CD4-positive, alpha-beta T cell (primary cell): ENCODE measurements around the gene RBM8A. TPM values are rescaled to one million over a fixed set of nuclear protein-coding genes. Genes with fewer than 3 reads are reported as not detected.

Experiments used
- ATAC-seq: fragments of 200-7000 bp; cut with Tn5 transposase; one replicate; pipeline ENCODE4 v1.10.0; 2022; ENCODE audit warnings: mild to moderate bottlenecking; ENCODE audit not compliant: poor library complexity
- CTCF ChIA-PET: fragments of 350-600 bp; sonication (Branson Sonifier 250); formaldehyde crosslinking; loops from one replicate; lab custom pipeline; 2021; ENCODE audit warnings: antibody characterized with exemption, inconsistent platforms; lab: Charles Lee
- POLR2A ChIA-PET: fragments of 350-600 bp; sonication (Branson Sonifier 250); formaldehyde crosslinking; loops from one replicate; lab custom pipeline; 2021; ENCODE audit warnings: antibody characterized with exemption, inconsistent platforms; lab: Charles Lee
- DNase-seq, 14 experiments: peaks; one replicate each; pipeline ENCODE4 v3.0.0-alpha.2; 2013 to 2020; ENCODE audit warnings: mixed read lengths in 2 of 14
- H3K27ac ChIP-seq, 2 donors: one replicate each; pipeline versions ENCODE4 v1.5.1 to v1.7.0; 2013; ENCODE audit warnings: low read length in 2 of 2, low read depth in 1 of 2, mild to moderate bottlenecking in 1 of 2
- H3K27me3 ChIP-seq, 2 experiments: 1 replicate in 1 of 2; 2 replicates in 1 of 2; pipeline versions ENCODE4 v1.6.1 to v1.7.0; 2013; ENCODE audit warnings: low read length in 2 of 2, control low read depth in 1 of 2, mild to moderate bottlenecking in 1 of 2, moderate library complexity in 1 of 2; ENCODE audit not compliant: insufficient read depth in 2 of 2, control insufficient read depth in 1 of 2
- H3K36me3 ChIP-seq: one replicate; pipeline ENCODE4 v1.6.1; 2013; ENCODE audit warnings: low read length, control low read depth; ENCODE audit not compliant: insufficient read depth
- H3K4me1 ChIP-seq: one replicate; pipeline ENCODE4 v1.6.1; 2013; ENCODE audit warnings: low read length, control low read depth; ENCODE audit not compliant: insufficient read depth
- H3K4me3 ChIP-seq: one replicate; pipeline ENCODE4 v1.5.1; 2013; ENCODE audit warnings: mild to moderate bottlenecking, low read length, moderate library complexity
- H3K9me3 ChIP-seq, 2 experiments: 1 replicate in 1 of 2; 2 replicates in 1 of 2; pipeline versions ENCODE4 v1.6.1 to v1.7.0; 2013; ENCODE audit warnings: low read length in 2 of 2, mild to moderate bottlenecking in 2 of 2, control low read depth in 1 of 2, moderate library complexity in 1 of 2; ENCODE audit not compliant: control insufficient read depth in 1 of 2, insufficient read depth in 1 of 2
- H3K27ac Mint-ChIP-seq: one replicate; pipeline ENCODE4 v1.8.0; 2020; ENCODE audit warnings: mixed read lengths
- H3K27me3 Mint-ChIP-seq: one replicate; pipeline ENCODE4 v1.8.0; 2021; ENCODE audit warnings: mixed read lengths
- H3K36me3 Mint-ChIP-seq: one replicate; pipeline ENCODE4 v1.8.0; 2021; ENCODE audit warnings: low read depth, mixed read lengths
- H3K4me1 Mint-ChIP-seq: one replicate; pipeline ENCODE4 v1.8.0; 2021; ENCODE audit warnings: low read depth, mixed read lengths
- H3K4me3 Mint-ChIP-seq: one replicate; pipeline ENCODE4 v1.8.0; 2020; ENCODE audit warnings: mild to moderate bottlenecking, mixed read lengths
- H3K9me3 Mint-ChIP-seq: one replicate; pipeline ENCODE4 v1.8.0; 2020; ENCODE audit warnings: mixed read lengths
- CTCF ChIP-seq: fragments of 200-600 bp; IDR thresholded peaks from one replicate; pipeline ENCODE4 v1.8.0; 2022; ENCODE audit warnings: antibody characterized with exemption, mild to moderate bottlenecking
- intact Hi-C, 2 experiments: fragments of 100-400 bp; cut with DNase I in 1 of 2; cut with micrococcal nuclease in 1 of 2; formaldehyde crosslinking; loops; one replicate each; pipeline versions ENCODE4 v1.15.1 to v1.9.0; 2023 to 2025; cut with DNase I, micrococcal nuclease
- polyA plus RNA-seq, 2 donors: library from polyadenylated mRNA; unstranded; fragments of 120-200 nt; gene quantifications; one replicate each; pipeline ENCODE4 v1.2.1, GENCODE V29; 2013
- total RNA-seq, 174 experiments: library from RNA in 2 of 174; stranded (reverse) in 2 of 174; gene quantifications; one replicate each; pipeline ENCODE4 v1.2.3 and lab custom pipeline; 2021 to 2026

RBM8A gene
- total RNA-seq: 100 to 1,000 TPM; 126 to 134 TPM
- polyA plus RNA-seq (2013, experiment 1 of 2): 96.2 TPM
- 132 TPM for polyA plus RNA-seq (2013, experiment 2 of 2)
- total RNA-seq (lab: John Stamatoyannopoulos, UW): 40.3 to 171 (median 77.7) reads per million in 172 experiments

DNA sequence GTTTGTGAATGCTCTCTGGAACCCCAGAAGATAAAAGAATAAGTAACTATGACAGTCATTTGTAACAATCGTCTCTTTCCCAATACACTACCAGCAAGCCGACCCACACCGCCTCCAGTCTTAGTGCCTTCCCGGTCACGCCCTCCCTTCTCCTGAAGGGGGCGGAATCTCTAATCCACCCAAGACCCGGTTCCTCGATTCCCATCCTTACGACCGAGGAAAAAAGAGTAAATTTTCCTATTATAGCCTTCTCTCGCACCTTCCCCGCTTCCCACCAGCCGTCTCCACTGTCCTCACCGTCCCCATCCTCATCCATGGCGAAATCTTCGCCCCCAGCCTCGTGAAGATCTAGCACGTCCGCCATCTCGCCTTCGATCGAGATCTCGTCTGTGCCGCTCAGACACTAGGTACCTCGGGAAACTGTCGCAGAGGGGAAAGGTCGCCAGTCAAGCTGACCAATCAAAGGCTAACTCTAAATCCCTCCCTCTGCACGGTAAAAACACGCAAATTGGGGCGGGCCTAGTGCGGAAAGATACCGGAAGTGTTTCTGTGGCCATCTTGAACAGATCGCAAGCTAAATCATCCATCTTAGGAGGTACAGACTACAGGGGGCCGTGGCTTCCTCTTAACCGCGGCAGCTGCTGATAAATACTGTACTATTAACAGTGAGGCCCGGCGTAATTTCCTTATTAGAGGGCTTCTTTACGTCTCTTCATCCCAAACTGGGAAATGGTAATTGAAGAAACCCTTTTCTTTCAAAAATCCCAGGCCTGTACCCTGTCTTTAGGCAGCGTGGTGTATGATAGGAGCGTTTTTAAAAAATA lies at the start of gene RBM8A:
Gene RBM8A, minus strand, starts transcription at position 422 of the 824 bp plus-strand sequence. Its CDS starts 58 bp downstream, at position 364.
- POLR2A ChIA-PET: interaction anchor here (0.6 to 3.7 kb wide), 34 partner anchors 9 to 125 kb away, joined by 3 to 213 read pairs (median 7); partner anchors contain the start of genes ANKRD34A, ITGA10, LIX1L and NUDT17
- Mint-ChIP-seq H3K27me3 (no peaks in the 10 kb centered on the region), H3K4me1 (peaks cover 21% of the 10 kb centered on the region), H3K9me3 (no peaks in the 10 kb centered on the region), H3K4me3 (no peak within 1 kb of the TSS), H3K36me3 (peaks cover 7% of the 10 kb centered on the region), H3K27ac (no peak within 1 kb of the TSS)
- Histone ChIP-seq H3K9me3 (no peaks in the 10 kb centered on the region), H3K27ac (peak within 1 kb of the TSS; percentile 93 to 98), H3K4me1 (peaks cover 37% of the 10 kb centered on the region), H3K36me3 (peaks cover 23% of the 10 kb centered on the region), H3K27me3 (no peaks in the 10 kb centered on the region), H3K4me3 (peak within 1 kb of the TSS; percentile 95)
- peak; percentile 81 for TF ChIP-seq CTCF
- CTCF ChIA-PET: interaction anchor here (0.6 to 2.3 kb wide), 20 partner anchors 9 to 110 kb away, joined by 3 to 40 read pairs (median 4); partner anchors contain the start of genes ANKRD34A, LIX1L, NUDT17 and PEX11B
- peak; percentile 96 for ATAC-seq
- intact Hi-C loops: loop anchor here (1.0 to 2.0 kb wide), 6 partner anchors 9 to 70 kb away; partner anchors contain the start of genes ANKRD34A (in 1 of the 2), LIX1L (in 1 of the 2), PEX11B (in 1 of the 2) and PIAS3 (in 1 of the 2)
- peak; percentile 87 to 99 (median 90) for DNase-seq

GRCh38 chr1:145977016-145977415 lies 49.7 kb upstream of the RBM8A start:
- H3K4me3 Mint-ChIP-seq: no peak overlapping the region
- H3K4me3 ChIP-seq: no peak overlapping the region
- POLR2A ChIA-PET: interaction anchor here (1.0 to 6.6 kb wide), 9 partner anchors 13 to 132 kb away, joined by 3 to 625 read pairs (median 14); partner anchors contain the start of genes ANKRD34A, LIX1L, NUDT17 and POLR3GL
- H3K27ac ChIP-seq: peak overlapping the region in 1 of 2 donors; percentile 94
- no peaks in the 10 kb centered on the region for H3K27me3 Mint-ChIP-seq
- H3K36me3 ChIP-seq: peaks cover 14% of the 10 kb centered on the region
- H3K4me1 ChIP-seq: peaks cover 48% of the 10 kb centered on the region
- H3K36me3 Mint-ChIP-seq: peaks cover 11% of the 10 kb centered on the region
- no peaks in the 10 kb centered on the region for H3K27me3 ChIP-seq
- H3K4me1 Mint-ChIP-seq: peaks cover 15% of the 10 kb centered on the region
- no peaks in the 10 kb centered on the region for H3K9me3 Mint-ChIP-seq
- TF ChIP-seq CTCF: no peak
- CTCF ChIA-PET: interaction anchor here (1.0 to 9.4 kb wide), 17 partner anchors 9 to 132 kb away, joined by 3 to 151 read pairs (median 8); partner anchors contain the start of genes ANKRD34A, LIX1L, NUDT17 and POLR3GL
- ATAC-seq: no peak
- intact Hi-C loops: loop anchor here (1.0 kb wide), 4 partner anchors 30 to 132 kb away; partner anchors contain the start of gene NUDT17 (in 1 of the 2)
- H3K9me3 ChIP-seq: no peaks in the 10 kb centered on the region
- no peak for DNase-seq
- H3K27ac Mint-ChIP-seq: no peak overlapping the region

DNA sequence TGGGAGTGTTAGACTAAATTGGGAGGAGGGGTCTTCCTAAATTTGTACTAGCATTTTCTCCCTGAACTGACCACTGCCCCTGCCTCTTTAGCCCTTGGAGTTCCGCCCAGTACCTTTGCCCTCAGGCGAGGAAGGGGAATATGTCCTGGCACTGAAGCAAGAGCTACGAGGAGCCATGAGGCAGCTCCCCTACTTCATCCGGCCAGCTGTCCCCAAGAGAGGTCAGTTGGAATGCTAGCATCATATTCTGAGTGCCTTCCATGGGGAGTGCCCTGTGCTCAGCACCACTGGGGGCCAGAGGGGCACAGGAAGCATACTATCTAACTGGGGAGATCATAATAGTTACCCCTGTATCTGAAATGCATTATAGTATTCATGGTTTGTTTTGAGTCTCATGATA lies 47.9 kb upstream of the RBM8A start:
- Histone ChIP-seq H3K4me1 (peaks cover 32% of the 10 kb centered on the region), H3K4me3 (no peak overlapping the region), H3K36me3 (peaks cover 14% of the 10 kb centered on the region), H3K27ac (no peak overlapping the region), H3K9me3 (no peaks in the 10 kb centered on the region), H3K27me3 (no peaks in the 10 kb centered on the region)
- H3K27me3 Mint-ChIP-seq: no peaks in the 10 kb centered on the region
- no peak for DNase-seq
- no peak overlapping the region for H3K27ac Mint-ChIP-seq
- peaks cover 20% of the 10 kb centered on the region for H3K4me1 Mint-ChIP-seq
- CTCF ChIA-PET: interaction anchor here (3.1 kb wide), 1 partner anchor 16 kb away, joined by 11 read pairs; the partner anchor contains the start of gene LIX1L
- no peak for TF ChIP-seq CTCF
- intact Hi-C loops: no loop called here
- no peak for ATAC-seq
- no peaks in the 10 kb centered on the region for H3K9me3 Mint-ChIP-seq
- POLR2A ChIA-PET: no interaction called here
- peaks cover 11% of the 10 kb centered on the region for H3K36me3 Mint-ChIP-seq
- H3K4me3 Mint-ChIP-seq: no peak overlapping the region
